Progenitor cell of endocrine pancreas (in vitro differentiated cells): ENCODE results near the gene TRIM2. TPM values are rescaled to one million over a fixed set of nuclear protein-coding genes. Genes with fewer than 3 reads are reported as not detected.

Source experiments
- DNase-seq: peaks from one replicate; pipeline ENCODE4 v3.0.0; 2021; ENCODE audit warnings: low spot score; ENCODE audit not compliant: unreplicated experiment
- H3K27ac Mint-ChIP-seq: 2 replicates; pipeline ENCODE4 v1.8.0; 2021; ENCODE audit warnings: mild to moderate bottlenecking, moderate library complexity, mixed read lengths
- H3K27me3 Mint-ChIP-seq: 2 replicates; pipeline ENCODE4 v1.8.0; 2021; ENCODE audit warnings: mixed read lengths
- H3K36me3 Mint-ChIP-seq: 2 replicates; pipeline ENCODE4 v1.8.0; 2022; ENCODE audit warnings: mixed read lengths; ENCODE audit not compliant: insufficient read depth
- H3K4me1 Mint-ChIP-seq: 2 replicates; pipeline ENCODE4 v1.8.0; 2021; ENCODE audit warnings: low read depth, mixed read lengths
- H3K4me3 Mint-ChIP-seq: 2 replicates; pipeline ENCODE4 v1.8.0; 2021; ENCODE audit warnings: low read depth, mild to moderate bottlenecking, moderate library complexity, mixed read lengths
- H3K9me3 Mint-ChIP-seq: 2 replicates; pipeline ENCODE4 v1.8.0; 2021; ENCODE audit warnings: low read depth, mixed read lengths
- CTCF ChIP-seq: fragments of 200-600 bp; sonication (generic); IDR thresholded peaks from one replicate; pipeline ENCODE4 v1.5.0; 2021; ENCODE audit warnings: antibody characterized with exemption, mild to moderate bottlenecking; ENCODE audit not compliant: unreplicated experiment
- total RNA-seq: library from RNA; stranded (reverse); gene quantifications from 2 replicates; pipeline ENCODE4 v1.2.1, GENCODE V29; 2021

The TRIM2 gene
- total RNA-seq, 1 donor from 2014 or later, result 59.6 TPM

- TF ChIP-seq CTCF, result no peak
- no peak for DNase-seq
- H3K4me1 Mint-ChIP-seq, result peaks cover 2% of the 10 kb centered on the region
- H3K36me3 Mint-ChIP-seq, result no peaks in the 10 kb centered on the region
- H3K4me3 Mint-ChIP-seq, result no peak overlapping the region
- no peaks in the 10 kb centered on the region for H3K9me3 Mint-ChIP-seq
- no peak overlapping the region for H3K27ac Mint-ChIP-seq
- peaks cover 10% of the 10 kb centered on the region for H3K27me3 Mint-ChIP-seq
Observed at GRCh38 chr4:153179100-153179499, 25.1 kb upstream of the TRIM2 start.

- H3K4me1 Mint-ChIP-seq, result peaks cover 2% of the 10 kb centered on the region
- H3K4me3 Mint-ChIP-seq, result no peak overlapping the region
- H3K27me3 Mint-ChIP-seq, result peaks cover 10% of the 10 kb centered on the region
- H3K9me3 Mint-ChIP-seq, result no peaks in the 10 kb centered on the region
- TF ChIP-seq CTCF, result no peak
- no peak overlapping the region for H3K27ac Mint-ChIP-seq
- H3K36me3 Mint-ChIP-seq, result no peaks in the 10 kb centered on the region
- no peak for DNase-seq
Observed at GRCh38 chr4:153181293-153181692, 22.9 kb upstream of the TRIM2 start.

- DNase-seq, result no peak
- H3K4me3 Mint-ChIP-seq, result no peak overlapping the region
- H3K4me1 Mint-ChIP-seq, result peaks cover 2% of the 10 kb centered on the region
- peaks cover 10% of the 10 kb centered on the region for H3K27me3 Mint-ChIP-seq
- TF ChIP-seq CTCF, result no peak
- H3K36me3 Mint-ChIP-seq, result no peaks in the 10 kb centered on the region
- H3K27ac Mint-ChIP-seq, result no peak overlapping the region
- H3K9me3 Mint-ChIP-seq, result no peaks in the 10 kb centered on the region
Observed at GRCh38 chr4:153181700-153182099, 22.5 kb upstream of the TRIM2 start.

DNA sequence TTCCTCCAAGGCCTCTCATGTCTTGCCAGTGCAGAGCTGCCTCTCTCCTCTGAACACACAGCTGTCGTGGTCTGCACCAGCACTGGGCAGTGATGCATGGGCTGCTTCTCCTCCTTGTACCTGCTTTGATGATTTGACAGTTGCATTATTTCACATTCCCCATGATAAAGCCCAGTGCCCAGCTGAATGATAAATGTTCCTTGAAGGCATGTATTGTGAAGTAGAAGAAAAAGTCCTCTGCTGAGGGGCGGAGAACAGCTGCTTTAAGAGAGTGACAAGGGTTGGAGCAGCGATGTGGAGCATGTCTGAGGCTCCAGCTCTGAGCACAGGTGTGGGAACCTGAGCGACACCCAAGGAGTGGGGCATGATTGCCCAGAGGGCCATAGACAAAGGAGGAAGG, 21.1 kb upstream of the TRIM2 start:
- no peak for TF ChIP-seq CTCF
- DNase-seq, result no peak
- no peaks in the 10 kb centered on the region for H3K9me3 Mint-ChIP-seq
- H3K27ac Mint-ChIP-seq, result no peak overlapping the region
- peaks cover 2% of the 10 kb centered on the region for H3K4me1 Mint-ChIP-seq
- H3K27me3 Mint-ChIP-seq, result peaks cover 11% of the 10 kb centered on the region
- no peak overlapping the region for H3K4me3 Mint-ChIP-seq
- no peaks in the 10 kb centered on the region for H3K36me3 Mint-ChIP-seq

DNA sequence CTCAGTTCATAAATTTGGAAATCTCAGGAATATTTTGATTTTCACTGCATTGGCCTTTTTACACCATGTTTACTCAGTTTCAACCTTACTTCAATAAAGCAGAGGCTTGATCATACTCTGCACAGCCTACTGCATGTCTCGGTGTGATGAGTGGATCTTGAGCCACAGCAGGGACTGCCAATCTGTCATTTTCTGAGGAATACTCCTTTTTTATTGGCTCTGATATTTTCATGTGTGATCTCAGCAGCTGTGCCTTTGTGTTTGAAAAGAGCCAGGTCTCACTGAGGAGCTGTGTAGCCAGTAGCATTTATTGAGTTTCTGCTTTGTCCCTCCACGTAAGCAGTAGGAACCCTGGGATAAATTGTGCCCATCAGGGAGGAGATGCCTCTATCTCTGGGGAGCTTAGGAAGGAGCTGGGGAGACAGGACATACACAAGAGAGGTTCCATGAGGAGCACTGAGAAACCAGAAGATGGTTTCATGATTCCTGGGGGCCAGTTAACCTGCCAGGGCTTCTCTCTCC, 18.9 kb upstream of the TRIM2 start:
- H3K36me3 Mint-ChIP-seq, result no peaks in the 10 kb centered on the region
- TF ChIP-seq CTCF, result no peak
- no peak for DNase-seq
- H3K4me1 Mint-ChIP-seq, result peaks cover 14% of the 10 kb centered on the region
- H3K27me3 Mint-ChIP-seq, result peaks cover 12% of the 10 kb centered on the region
- H3K9me3 Mint-ChIP-seq, result no peaks in the 10 kb centered on the region
- H3K4me3 Mint-ChIP-seq, result no peak overlapping the region
- H3K27ac Mint-ChIP-seq, result no peak overlapping the region
